Neural cell (in vitro differentiated cells): Measurements from ENCODE around the gene NTN3. TPM values are rescaled to one million over a fixed set of nuclear protein-coding genes. Genes with fewer than 3 reads are reported as not detected.
A peak's percentile ranks its signal among the peaks of the same experiment; 100 is the strongest.

ENCODE experiments used
- H2AFZ ChIP-seq: fragments of 200-600, 300-800 bp; sonication (generic), shearing (Covaris generic); 2 replicates; pipeline ENCODE4 v1.6.0; 2014; ENCODE audit warnings: low read depth, mild to moderate bottlenecking, antibody characterized with exemption, low read length, moderate library complexity
- H3F3A ChIP-seq: fragments of 200-600 bp; shearing (Covaris generic); 2 replicates; pipeline ENCODE4 v1.6.1; 2016; ENCODE audit warnings: mild to moderate bottlenecking, moderate library complexity, mixed read lengths, antibody characterized with exemption, low read length; ENCODE audit not compliant: insufficient read depth, poor library complexity, severe bottlenecking
- H3K27ac ChIP-seq: fragments of 200-600, 300-800 bp; sonication (generic), shearing (Covaris generic); 2 replicates; pipeline ENCODE4 v1.5.1; 2014; ENCODE audit warnings: mild to moderate bottlenecking, low read length, moderate library complexity
- H3K27me3 ChIP-seq: fragments of 300-800, 200-600 bp; sonication (generic), shearing (Covaris generic); 2 replicates; pipeline ENCODE4 v1.6.0; 2014; ENCODE audit warnings: mild to moderate bottlenecking, low read depth, low read length, moderate library complexity; ENCODE audit not compliant: insufficient read depth
- H3K36me3 ChIP-seq: fragments of 300-800, 200-600 bp; sonication (generic), shearing (Covaris generic); 2 replicates; pipeline ENCODE4 v1.5.1; 2014; ENCODE audit warnings: mild to moderate bottlenecking, antibody characterized with exemption, low read length, moderate library complexity; ENCODE audit not compliant: insufficient read depth
- H3K4me2 ChIP-seq: fragments of 300-800, 200-600 bp; sonication (generic), shearing (Covaris generic); 2 replicates; pipeline ENCODE4 v1.6.0; 2014; ENCODE audit warnings: mild to moderate bottlenecking, low read length
- H3K4me3 ChIP-seq: fragments of 300-800, 200-600 bp; sonication (generic), shearing (Covaris generic); 2 replicates; pipeline ENCODE4 v1.5.1; 2014; ENCODE audit warnings: mild to moderate bottlenecking, low read length, moderate library complexity
- H3K79me2 ChIP-seq: fragments of 200-600 bp; shearing (Covaris generic); replicated peaks from 2 replicates; pipeline ENCODE4 v1.6.0; 2014; ENCODE audit warnings: mild to moderate bottlenecking, low read length, moderate library complexity; ENCODE audit not compliant: insufficient read depth
- H3K9ac ChIP-seq: fragments of 300-800, 200-600 bp; sonication (generic), shearing (Covaris generic); 2 replicates; pipeline ENCODE4 v1.6.1; 2016; ENCODE audit warnings: mild to moderate bottlenecking, low read length, mixed read lengths
- H3K9me2 ChIP-seq: fragments of 200-600 bp; shearing (Covaris generic); 2 replicates; pipeline ENCODE4 v1.6.1; 2016; ENCODE audit warnings: mild to moderate bottlenecking, low read length, mixed read lengths; ENCODE audit not compliant: insufficient read depth
- H3K9me3 ChIP-seq: fragments of 200-600, 300-800 bp; sonication (generic), shearing (Covaris generic); 2 replicates; pipeline ENCODE4 v1.6.1; 2016; ENCODE audit warnings: mild to moderate bottlenecking, mixed run types, low read length, moderate library complexity, mixed read lengths
- H4K20me1 ChIP-seq: fragments of 200-600 bp; shearing (Covaris generic); 2 replicates; pipeline ENCODE4 v1.6.1; 2016; ENCODE audit warnings: mild to moderate bottlenecking, mixed run types; ENCODE audit not compliant: insufficient read depth
- CTCF ChIP-seq: fragments of 450-650 bp; IDR thresholded peaks from 2 replicates; pipeline ENCODE4 v1.5.1; 2014; ENCODE audit warnings: antibody characterized with exemption, mild to moderate bottlenecking, moderate library complexity; ENCODE audit not compliant: poor library complexity, severe bottlenecking
- EP300 ChIP-seq: fragments of 450-650 bp; conservative IDR thresholded peaks from 2 replicates; pipeline ENCODE4 v1.6.1; 2014; ENCODE audit warnings: antibody characterized with exemption, mild to moderate bottlenecking, moderate library complexity; ENCODE audit not compliant: poor library complexity, severe bottlenecking
- EZH2 ChIP-seq: fragments of 200-600, 300-800 bp; shearing (Covaris generic), sonication (generic); IDR thresholded peaks from 2 replicates; pipeline ENCODE4 v1.6.1; 2014; ENCODE audit warnings: antibody characterized with exemption, low read length, borderline replicate concordance, mild to moderate bottlenecking; ENCODE audit not compliant: insufficient read depth, poor library complexity, severe bottlenecking
- MXI1 ChIP-seq: fragments of 450-650 bp; conservative IDR thresholded peaks from 2 replicates; pipeline ENCODE4 v1.6.1; 2014; ENCODE audit warnings: antibody characterized with exemption, mild to moderate bottlenecking; ENCODE audit not compliant: poor library complexity, severe bottlenecking
- POLR2AphosphoS5 ChIP-seq: IDR thresholded peaks from 2 replicates; pipeline ENCODE4 v1.6.1; 2012
- RAD21 ChIP-seq: fragments of 450-650 bp; conservative IDR thresholded peaks from 2 replicates; pipeline ENCODE4 v1.6.1; 2014; ENCODE audit warnings: antibody characterized with exemption, mild to moderate bottlenecking, moderate library complexity
- REST ChIP-seq: IDR thresholded peaks from 2 replicates; pipeline ENCODE4 v1.6.1; 2012; ENCODE audit warnings: borderline replicate concordance
- SMC3 ChIP-seq: fragments of 450-650 bp; conservative IDR thresholded peaks from 2 replicates; pipeline ENCODE4 v1.6.1; 2014; ENCODE audit warnings: antibody characterized with exemption, mild to moderate bottlenecking, moderate library complexity; ENCODE audit not compliant: poor library complexity
- TAF1 ChIP-seq: IDR thresholded peaks from 2 replicates; pipeline ENCODE4 v1.6.1; 2012; ENCODE audit warnings: low read depth
- polyA plus RNA-seq: library from polyadenylated mRNA; depleted of rRNA; stranded (reverse); fragments of >200 nt; gene quantifications from 2 replicates; pipeline ENCODE4 v1.2.3, GENCODE V29; 2014

The NTN3 gene
- polyA plus RNA-seq, 1 donor from 2014 or later: 1.2 TPM

GRCh38 chr16:2519711-2520080, 48.6 kb downstream of the NTN3 start:
- TF ChIP-seq EZH2 (no peak), TAF1 (no peak), EP300 (no peak), SMC3 (no peak), MXI1 (no peak), RAD21 (no peak), REST (no peak), CTCF (no peak), POLR2AphosphoS5 (no peak)
- Histone ChIP-seq H3K4me2 (no peak overlapping the region), H3K36me3 (no peaks in the 10 kb centered on the region), H3K27ac (no peak overlapping the region), H3K79me2 (peaks cover 48% of the 10 kb centered on the region), H4K20me1 (peaks cover 39% of the 10 kb centered on the region), H3K9ac (no peak overlapping the region), H2AFZ (no peak overlapping the region), H3K4me3 (peak overlapping the region; percentile 73), H3K9me2 (no peaks in the 10 kb centered on the region), H3F3A (no peaks in the 10 kb centered on the region), H3K27me3 (no peaks in the 10 kb centered on the region), H3K9me3 (no peaks in the 10 kb centered on the region)

- peak within 1 kb of the TSS; percentile 62 for H3K4me2 ChIP-seq
- no peaks in the 10 kb centered on the region for H3K9me3 ChIP-seq
- H3K27me3 ChIP-seq: no peaks in the 10 kb centered on the region
- peak within 1 kb of the TSS; percentile 73 for H3K4me3 ChIP-seq
- peak within 1 kb of the TSS; percentile 61 for H3K9ac ChIP-seq
- no peak within 1 kb of the TSS for H3K27ac ChIP-seq
- H3K79me2 ChIP-seq: peaks cover 42% of the 10 kb centered on the region
- no peaks in the 10 kb centered on the region for H3K36me3 ChIP-seq
- no peaks in the 10 kb centered on the region for H3K9me2 ChIP-seq
- TF ChIP-seq MXI1 (peak; percentile 69), REST (no peak), CTCF (no peak), EZH2 (no peak), POLR2AphosphoS5 (peak; percentile 91), RAD21 (no peak), TAF1 (no peak), EP300 (peak; percentile 25), SMC3 (no peak)
- no peak within 1 kb of the TSS for H2AFZ ChIP-seq
- H3F3A ChIP-seq: no peaks in the 10 kb centered on the region
- H4K20me1 ChIP-seq: peaks cover 33% of the 10 kb centered on the region
Observed at GRCh38 chr16:2520097-2520783, 49.1 kb downstream of the NTN3 start, which contains the start of gene AMDHD2. Gene AMDHD2 (plus strand): TSS chr16:2520371. CDS start chr16:2520459, 88 bp downstream.
